Small intestine (tissue), 7 donors: ENCODE measurements around the gene OR1F1. TPM values are rescaled to one million over a fixed set of nuclear protein-coding genes. Genes with fewer than 3 reads are reported as not detected.
"Not testable (repeated sequence)": the region's sequence is repeated elsewhere in the genome, so short reads cannot be mapped to it uniquely, and the experiment has no call there.

ENCODE experiments used
- DNase-seq, 2 donors: peaks; one replicate each; pipeline versions ENCODE4 v3.0.0 to v3.0.0-alpha.2; 2013
- FAIRE-seq: peaks from 2 replicates; lab custom pipeline; 2012; peaks lifted over from hg19 to GRCh38; lab: Jason Lieb, UNC
- H3K27ac ChIP-seq, 3 donors: one replicate each; pipeline ENCODE4 v1.5.1; 2013; ENCODE audit warnings: low read length in 2 of 3, mild to moderate bottlenecking in 2 of 3, control low read depth in 1 of 3, inconsistent platforms in 1 of 3, low read depth in 1 of 3, moderate library complexity in 1 of 3
- H3K27me3 ChIP-seq, 3 donors: one replicate each; pipeline ENCODE4 v1.6.1; 2013; ENCODE audit warnings: low read length in 3 of 3, inconsistent platforms in 1 of 3; ENCODE audit not compliant: control insufficient read depth in 3 of 3, insufficient read depth in 3 of 3
- H3K36me3 ChIP-seq, 3 donors: one replicate each; pipeline ENCODE4 v1.6.1; 2013; ENCODE audit warnings: low read length in 3 of 3, inconsistent platforms in 1 of 3, low read depth in 1 of 3, mild to moderate bottlenecking in 1 of 3, moderate library complexity in 1 of 3; ENCODE audit not compliant: control insufficient read depth in 3 of 3, insufficient read depth in 2 of 3
- H3K4me1 ChIP-seq, 3 donors: one replicate each; pipeline ENCODE4 v1.6.1; 2013; ENCODE audit warnings: low read length in 2 of 3, inconsistent platforms in 1 of 3, low read depth in 1 of 3, mild to moderate bottlenecking in 1 of 3, moderate library complexity in 1 of 3; ENCODE audit not compliant: control insufficient read depth in 3 of 3, insufficient read depth in 2 of 3
- H3K4me3 ChIP-seq, 3 donors: one replicate each; pipeline ENCODE4 v1.5.1; 2013; ENCODE audit warnings: low read length in 3 of 3, control low read depth in 1 of 3, inconsistent platforms in 1 of 3, low read depth in 1 of 3, mild to moderate bottlenecking in 1 of 3, moderate library complexity in 1 of 3
- H3K9me3 ChIP-seq, 2 donors: one replicate each; pipeline ENCODE4 v1.6.1; 2013; ENCODE audit warnings: low read depth in 1 of 2, low read length in 1 of 2; ENCODE audit not compliant: control insufficient read depth in 2 of 2, insufficient read depth in 1 of 2
- WGBS, 3 donors: extraction: QIAGEN DNeasy Blood & Tissue Kit; methylation state at CpG; one replicate each; pipeline ENCODE4 v1.1.7; 2013; 5-methylcytosine and 5-hydroxymethylcytosine counted together
- polyA plus RNA-seq, 4 donors: library from polyadenylated mRNA; stranded (reverse) in 3 of 4; unstranded in 1 of 4; fragments of 200-250 nt in 3 of 4; fragments of 120-200 nt in 1 of 4; gene quantifications; one replicate each; pipeline versions ENCODE4 v1.2.1 to v1.2.3, GENCODE V29; 2013
- donor health status: healthy with polysubstance abuse.
- donor health status: control.
- donor health status: control.
- donor health status: Bipolar disorder and iron deficiency.
- donor health status: healthy.

Gene OR1F1
- polyA plus RNA-seq, 4 donors, result not detected

GRCh38 chr16:3174618-3175148 lies 13.3 kb upstream of the OR1F1 start:
- Histone ChIP-seq H3K9me3 (peaks cover 0 to 4% of the 10 kb centered on the region in 2 donors), H3K36me3 (no peaks in the 10 kb centered on the region), H3K4me3 (no peak overlapping the region), H3K27me3 (peaks cover 3 to 94% (median 66%) of the 10 kb centered on the region in 3 donors), H3K27ac (no peak overlapping the region), H3K4me1 (peaks cover 0 to 4% (median 0%) of the 10 kb centered on the region in 3 donors)
- FAIRE-seq (no peak), DNase-seq (no peak)
- WGBS, 3 donors, result 17 to 32% (median 28%) methylated on average over 23 to 28 of the region's 28 CpGs

GRCh38 chr16:3175157-3176093 lies 12.6 kb upstream of the OR1F1 start:
- Histone ChIP-seq H3K27me3 (peaks cover 3 to 94% (median 74%) of the 10 kb centered on the region in 3 donors), H3K36me3 (no peaks in the 10 kb centered on the region), H3K4me1 (peaks cover 0 to 4% (median 0%) of the 10 kb centered on the region in 3 donors), H3K9me3 (peaks cover 0 to 4% of the 10 kb centered on the region in 2 donors), H3K4me3 (no peak overlapping the region), H3K27ac (no peak overlapping the region)
- FAIRE-seq, result no peak
- WGBS, 3 donors, result 12 to 16% (median 13%) methylated on average over 37 to 39 of the region's 39 CpGs
- DNase-seq, result no peak

GRCh38 chr16:3179651-3180050 lies 8.4 kb upstream of the OR1F1 start:
- Histone ChIP-seq H3K9me3 (no peaks in the 10 kb centered on the region), H3K36me3 (no peaks in the 10 kb centered on the region), H3K27me3 (peaks cover 3 to 96% (median 72%) of the 10 kb centered on the region in 3 donors), H3K27ac (no peak overlapping the region), H3K4me3 (no peak overlapping the region), H3K4me1 (peaks cover 0 to 11% (median 7%) of the 10 kb centered on the region in 3 donors)
- no peak for FAIRE-seq
- no peak for DNase-seq
- 61 to 68% (median 68%) methylated on average over 8 of the region's 8 CpGs for WGBS, 3 donors

- no peaks in the 10 kb centered on the region for H3K9me3 ChIP-seq
- WGBS, 3 donors, result 28 to 45% (median 33%) methylated on average over 21 of the region's 21 CpGs
- H3K4me3 ChIP-seq, result no peak overlapping the region
- peaks cover 3 to 96% (median 68%) of the 10 kb centered on the region in 3 donors for H3K27me3 ChIP-seq
- H3K27ac ChIP-seq, result no peak overlapping the region
- no peak for DNase-seq
- no peak for FAIRE-seq
- H3K36me3 ChIP-seq, result no peaks in the 10 kb centered on the region
- peaks cover 0 to 11% (median 7%) of the 10 kb centered on the region in 3 donors for H3K4me1 ChIP-seq
These were observed 7.5 kb upstream of the OR1F1 start for GRCh38 chr16:3180445-3180878.

GRCh38 chr16:3182293-3182607 lies 5.8 kb upstream of the OR1F1 start:
- Histone ChIP-seq H3K27me3 (peaks cover 3 to 95% (median 64%) of the 10 kb centered on the region in 3 donors), H3K4me1 (peaks cover 0 to 11% (median 7%) of the 10 kb centered on the region in 3 donors)
- H3K27ac ChIP-seq, FAIRE-seq, H3K4me3 ChIP-seq, H3K36me3 ChIP-seq, DNase-seq, H3K9me3 ChIP-seq: not testable (repeated sequence)
- WGBS, 3 donors, result 32 to 41% (median 36%) methylated on average over 8 of the region's 8 CpGs

- FAIRE-seq, result no peak
- H3K27me3 ChIP-seq, result peaks cover 0 to 94% (median 61%) of the 10 kb centered on the region in 3 donors
These were observed 5.2 kb upstream of the OR1F1 start for GRCh38 chr16:3182608-3183444.

GRCh38 chr16:3183445-3184139 lies 4.4 kb upstream of the OR1F1 start:
- Histone ChIP-seq H3K27me3 (peaks cover 0 to 97% (median 65%) of the 10 kb centered on the region in 3 donors), H3K4me3 (peak overlapping the region in 2 of 3 donors; percentile 23 to 34), H3K9me3 (no peaks in the 10 kb centered on the region), H3K36me3 (no peaks in the 10 kb centered on the region), H3K27ac (no peak overlapping the region), H3K4me1 (peaks cover 0 to 16% (median 7%) of the 10 kb centered on the region in 3 donors)
- FAIRE-seq (no peak), DNase-seq (no peak)
- 3 to 12% (median 11%) methylated on average over 40 to 42 of the region's 42 CpGs for WGBS, 3 donors

More at GRCh38 chr16:3182608-3183444, 5.2 kb upstream of the OR1F1 start:
- Histone ChIP-seq H3K9me3 (no peaks in the 10 kb centered on the region), H3K27ac (no peak overlapping the region), H3K4me3 (peak overlapping the region in 2 of 3 donors; percentile 23 to 34), H3K4me1 (peaks cover 0 to 11% (median 7%) of the 10 kb centered on the region in 3 donors), H3K36me3 (no peaks in the 10 kb centered on the region)
- 1 to 4% (median 2%) methylated on average over 63 to 72 of the region's 72 CpGs for WGBS, 3 donors
- DNase-seq, result no peak
